GM18868 (cell line): Measurements from ENCODE around the gene HDAC9.
"Not testable (repeated sequence)": the region's sequence is repeated elsewhere in the genome, so short reads cannot be mapped to it uniquely, and the experiment has no call there.

Source experiments
- ATAC-seq: cut with Tn5 transposase; IDR thresholded peaks from one replicate; pipeline ENCODE4 v1.9.1; 2021; ENCODE audit warnings: mild to moderate bottlenecking, moderate library complexity; ENCODE audit not compliant: unreplicated experiment

Gene HDAC9

GRCh38 chr7:18702071-18702829 lies 206.7 kb downstream of the HDAC9 start:
- ATAC-seq, result no peak

- ATAC-seq, result no peak
Measured at GRCh38 chr7:18703685-18704084, 208.1 kb downstream of the HDAC9 start.

GRCh38 chr7:18706670-18707069 lies 211.1 kb downstream of the HDAC9 start:
- ATAC-seq, result no peak

- ATAC-seq, result peak; percentile 36
Measured at GRCh38 chr7:18708204-18708603, 212.7 kb downstream of the HDAC9 start.

GRCh38 chr7:18715988-18716387 lies 220.4 kb downstream of the HDAC9 start:
- no peak for ATAC-seq

GRCh38 chr7:18721429-18721828 lies 225.9 kb downstream of the HDAC9 start:
- no peak for ATAC-seq

- no peak for ATAC-seq
Measured at GRCh38 chr7:18724318-18724717, 228.8 kb downstream of the HDAC9 start.

- ATAC-seq, result no peak
Measured at GRCh38 chr7:18727115-18727870, 231.7 kb downstream of the HDAC9 start.

GRCh38 chr7:18736012-18736411 lies 240.5 kb downstream of the HDAC9 start:
- not testable (repeated sequence) for ATAC-seq

- ATAC-seq, result no peak
Measured at GRCh38 chr7:18740579-18740988, 245.0 kb downstream of the HDAC9 start.

- no peak for ATAC-seq
Measured at GRCh38 chr7:18753972-18754610, 258.5 kb downstream of the HDAC9 start.

GRCh38 chr7:18754766-18755165 lies 259.2 kb downstream of the HDAC9 start:
- no peak for ATAC-seq

GRCh38 chr7:18755793-18756192 lies 260.2 kb downstream of the HDAC9 start:
- no peak for ATAC-seq

GRCh38 chr7:18756378-18757050 lies 261.0 kb downstream of the HDAC9 start:
- no peak for ATAC-seq

GRCh38 chr7:18760046-18760445 lies 264.5 kb downstream of the HDAC9 start:
- ATAC-seq, result no peak

GRCh38 chr7:18760631-18761445 lies 265.3 kb downstream of the HDAC9 start:
- no peak for ATAC-seq

GRCh38 chr7:18762189-18762588 lies 266.6 kb downstream of the HDAC9 start:
- ATAC-seq, result no peak

GRCh38 chr7:18768256-18768655 lies 272.7 kb downstream of the HDAC9 start:
- ATAC-seq, result no peak

- no peak for ATAC-seq
Measured at GRCh38 chr7:18770154-18770811, 274.7 kb downstream of the HDAC9 start.

GRCh38 chr7:18770822-18771221 lies 275.3 kb downstream of the HDAC9 start:
- ATAC-seq, result no peak
